ENCODE measurements around the gene HSD17B1. TPM values are rescaled to one million over a fixed set of nuclear protein-coding genes. Genes with fewer than 3 reads are reported as not detected.

HSD17B1 gene
- total and polyA plus RNA-seq, 2 of the 4 experiments (the other 2 are of a cell fraction), result 0.72 to 1.4 TPM

- no peak overlapping the region for H3K18ac ChIP-seq (ENCODE audit: low read depth, low read length)
- H3K27me3 ChIP-seq (ENCODE audit: control insufficient read depth, insufficient read depth, low read length), result no peaks in the 10 kb centered on the region
- no peak for TF ChIP-seq MAZ (IDR thresholded peaks at IDR 0.05; ENCODE audit: borderline replicate concordance, low read depth, low read length)
- no peak for TF ChIP-seq NFE2L2 (IDR thresholded peaks at IDR 0.05; ENCODE audit: low read depth, low read length)
- no peak for TF ChIP-seq RAD21 (IDR thresholded peaks at IDR 0.05; ENCODE audit: low read length)
- no peak overlapping the region for H2BK120ac ChIP-seq (ENCODE audit: low read depth, low read length)
- in situ Hi-C loops (cut with MboI; ENCODE audit: low sequenced_read_pairs) (loop anchor here (5.0 kb wide), 1 partner anchor 102 kb away; the partner anchor contains the start of genes CCR10 and CNTNAP1), intact Hi-C loops (cut with micrococcal nuclease) (loop anchor here (5.0 kb wide), 1 partner anchor 182 kb away; the partner anchor contains the start of gene RAMP2), dilution Hi-C loops (cut with HindIII; ENCODE audit: low sequenced_read_pairs, unreplicated experiment) (no loop called here)
- H3K14ac ChIP-seq (replicated peaks; ENCODE audit: low read depth, low read length), result no peak overlapping the region
- H3K27ac ChIP-seq (ENCODE audit: insufficient read depth, low read length), result no peak overlapping the region
- H3K23ac ChIP-seq (ENCODE audit: low read depth, low read length), result no peak overlapping the region
- no peak overlapping the region for H3K56ac ChIP-seq (ENCODE audit: extremely low read depth, insufficient read depth, low read length)
- H3K9ac ChIP-seq (ENCODE audit: low read depth, low read length), result no peak overlapping the region
- no peak overlapping the region for H2BK20ac ChIP-seq (ENCODE audit: low read depth, low read length)
- TSS peak; percentile 46 for BruUV-seq (replicated peaks)
- no peak overlapping the region for H4K91ac ChIP-seq (ENCODE audit: insufficient read depth, low read depth, low read length)
- peaks cover 44% of the 10 kb centered on the region for H3K36me3 ChIP-seq (ENCODE audit: control insufficient read depth, insufficient read depth, low read length)
- H4K5ac ChIP-seq (ENCODE audit: low read depth, low read length), result no peak overlapping the region
- no peak overlapping the region for H3K4me2 ChIP-seq (ENCODE audit: low read depth, low read length)
- ChIA-PET POLR2A (ENCODE audit: unreplicated experiment) (no interaction called here), CTCF (interaction anchor here (0.5 kb wide), 1 partner anchor 408 kb away, joined by 3 read pairs; no protein-coding TSS in a partner anchor)
- no peaks in the 10 kb centered on the region for H3K9me3 ChIP-seq (ENCODE audit: control insufficient read depth, insufficient read depth, low read length)
- no peak overlapping the region for H3K4ac ChIP-seq (ENCODE audit: low read depth, low read length)
- H2AFZ ChIP-seq (replicated peaks; ENCODE audit: low read length, poor library complexity), result no peak overlapping the region
- H2AK5ac ChIP-seq (ENCODE audit: low read depth, low read length), result no peak overlapping the region
- H4K8ac ChIP-seq (ENCODE audit: low read depth in 2 of 2, low read length in 2 of 2), result no peak overlapping the region
- H3K9me1 ChIP-seq (ENCODE audit: insufficient read depth, low read length), result no peaks in the 10 kb centered on the region
- ATAC-seq (ENCODE audit: low read depth) (no peak), DNase-seq (no peak)
- WGBS, 2 experiments (ENCODE audit: extremely low coverage in 2 of 2, insufficient read length in 1 of 2), result no CpG with 5 or more reads among the region's 2 CpGs
- H3K79me1 ChIP-seq (ENCODE audit: low read depth in 1 of 2, low read length in 2 of 2), result peaks cover 17 to 47% of the 10 kb centered on the region in 2 experiments; a peak in 3 of 4 replicates
- H2AK9ac ChIP-seq (replicated peaks; ENCODE audit: low read depth, low read length, poor library complexity), result peak overlapping the region; percentile 25
- H2BK5ac ChIP-seq (ENCODE audit: low read depth, low read length, poor library complexity, severe bottlenecking), result no peak overlapping the region
- H2BK15ac ChIP-seq (ENCODE audit: low read depth, low read length), result no peak overlapping the region
- H3K4me1 ChIP-seq (ENCODE audit: control insufficient read depth, insufficient read depth, low read length), result peaks cover 5% of the 10 kb centered on the region
- H3K4me3 ChIP-seq (ENCODE audit: insufficient read depth, low read depth, low read length), result no peak overlapping the region
- H4K20me1 ChIP-seq (ENCODE audit: insufficient read depth, low read length), result peaks cover 4% of the 10 kb centered on the region; the same call in 1 of the 2 replicates
These were observed 27.2 kb downstream of the HSD17B1 start for GRCh38 chr17:42579794-42580551.

Data from IMR-90 (cell line).